K562 (cell line): ENCODE measurements around the gene C2CD4C. TPM values are rescaled to one million over a fixed set of nuclear protein-coding genes. Genes with fewer than 3 reads are reported as not detected.
"Not testable (repeated sequence)": the region's sequence is repeated elsewhere in the genome, so short reads cannot be mapped to it uniquely, and the experiment has no call there.

Experiments used
- ATAC-seq: fragments of 200-7000 bp; cut with Tn5 transposase; 3 replicates; pipeline ENCODE4 v1.9.1; 2020; ENCODE audit warnings: moderate library complexity
- BruUV-seq: library from RNA; stranded (reverse); fragments of 400-500 nt; replicated peaks from 2 replicates; lab custom pipeline; 2021; lab: Mats Ljungman, UMichigan
- CTCF ChIA-PET: fragments of 300-600 bp; formaldehyde crosslinking; extraction: SDS; loops from one replicate; lab custom pipeline; 2021; ENCODE audit warnings: low intra/inter-chr PET ratio; lab: Yijun Ruan, JAX
- POLR2A ChIA-PET: fragments of 300-600, 350-650 bp; sonication (Branson Sonifier 250); formaldehyde crosslinking; extraction: SDS; loops from one replicate; lab custom pipeline; 2021; ENCODE audit warnings: antibody characterized with exemption, inconsistent platforms; lab: Yijun Ruan, JAX
- DNase-seq, 4 experiments: peaks; one replicate each; pipeline versions ENCODE4 v3.0.0 to v3.0.0-alpha.2; 2011 to 2018; ENCODE audit warnings: low spot score in 3 of 4, mixed read lengths in 3 of 4; ENCODE audit errors: extremely low read depth in 1 of 4
- FAIRE-seq: peaks from 2 replicates; lab custom pipeline; 2011; peaks lifted over from hg19 to GRCh38; lab: Jason Lieb, UNC
- H2AFZ ChIP-seq: 2 replicates; pipeline ENCODE4 v1.6.0; 2011; ENCODE audit warnings: low read depth, low read length, control low read depth, inconsistent platforms
- H3K27ac ChIP-seq: fragments of 200-600 bp; 3 replicates; pipeline ENCODE4 v1.8.0; 2011; ENCODE audit warnings: low read depth, mild to moderate bottlenecking, control low read depth, inconsistent platforms, low read length, moderate library complexity, mixed read lengths; ENCODE audit errors: extremely low read depth
- H3K27me3 ChIP-seq, 2 experiments: fragments of 300-600 bp in 1 of 2; 2 replicates in 1 of 2; 3 replicates in 1 of 2; pipeline versions ENCODE4 v1.6.0 to v1.8.0; 2011; ENCODE audit warnings: inconsistent platforms in 2 of 2, low read length in 2 of 2, mild to moderate bottlenecking in 1 of 2, mixed read lengths in 1 of 2, moderate library complexity in 1 of 2; ENCODE audit not compliant: control insufficient read depth in 2 of 2, insufficient read depth in 2 of 2
- H3K36me3 ChIP-seq: fragments of 300-600 bp; 3 replicates; pipeline ENCODE4 v1.8.0; 2011; ENCODE audit warnings: mild to moderate bottlenecking, low read length, inconsistent platforms; ENCODE audit not compliant: control insufficient read depth, insufficient read depth
- H3K4me1 ChIP-seq, 2 experiments: fragments of 200-600 bp in 1 of 2; replicated peaks in 1 of 2; 2 replicates in 1 of 2; 3 replicates in 1 of 2; pipeline versions ENCODE4 v1.5.1 to v1.8.0; 2011; ENCODE audit warnings: inconsistent platforms in 2 of 2, low read length in 2 of 2, mild to moderate bottlenecking in 1 of 2, mixed read lengths in 1 of 2, moderate library complexity in 1 of 2; ENCODE audit not compliant: control insufficient read depth in 2 of 2, insufficient read depth in 2 of 2
- H3K4me2 ChIP-seq: 2 replicates; pipeline ENCODE4 v1.6.1; 2011; ENCODE audit warnings: low read length, control low read depth, inconsistent platforms, mixed read lengths; ENCODE audit not compliant: insufficient read depth
- H3K4me3 ChIP-seq: fragments of 200-600 bp; sonication (generic), shearing (Covaris generic); 2 replicates; pipeline ENCODE4 v1.5.1; 2016; ENCODE audit warnings: control low read depth, inconsistent platforms
- H3K79me2 ChIP-seq: fragments of 200-600 bp; 3 replicates; pipeline ENCODE4 v1.8.0; 2011; ENCODE audit warnings: low read length, inconsistent platforms; ENCODE audit not compliant: control insufficient read depth, insufficient read depth
- H3K9ac ChIP-seq, 2 experiments: 2 replicates each; pipeline versions ENCODE4 v1.6.0 to v1.6.1; 2011; ENCODE audit warnings: low read depth in 2 of 2, low read length in 2 of 2, control low read depth in 1 of 2, inconsistent platforms in 1 of 2, mild to moderate bottlenecking in 1 of 2, mixed read lengths in 1 of 2; ENCODE audit not compliant: insufficient read depth in 1 of 2
- H3K9me1 ChIP-seq: one replicate; pipeline ENCODE4 v1.6.0; 2011; ENCODE audit warnings: inconsistent platforms, mild to moderate bottlenecking, low read length, moderate library complexity; ENCODE audit not compliant: control insufficient read depth, insufficient read depth
- H3K9me3 ChIP-seq: replicated peaks from 2 replicates; pipeline ENCODE4 v1.5.1; 2011; ENCODE audit warnings: low read depth, low read length, inconsistent platforms; ENCODE audit not compliant: control insufficient read depth, insufficient read depth
- H4K20me1 ChIP-seq: replicated peaks from 2 replicates; pipeline ENCODE4 v1.6.1; 2011; ENCODE audit warnings: low read length, inconsistent platforms, mixed read lengths; ENCODE audit not compliant: control insufficient read depth, insufficient read depth
- WGBS: fragments of 100-300 bp; shearing (Covaris generic); methylation state at CpG from one replicate; pipeline ENCODE4 v1.1.6; 2016; ENCODE audit warnings: low coverage, mixed read lengths; ENCODE audit not compliant: insufficient coverage; ENCODE audit errors: missing lambda C conversion rate; 5-methylcytosine and 5-hydroxymethylcytosine counted together
- in situ Hi-C: fragments of 300-500 bp; cut with MboI; formaldehyde crosslinking; loops from 4 replicates; pipeline ENCODE4 v1.15.0; 2018; ENCODE audit warnings: inconsistent platforms, mixed read lengths
- intact Hi-C: fragments of 100-400 bp; cut with micrococcal nuclease; formaldehyde crosslinking; loops from 2 replicates; pipeline ENCODE4 v1.14.2; 2022
- polyA plus RNA-seq, 8 experiments: library from polyadenylated mRNA; depleted of rRNA in 4 of 8; stranded (reverse) in 5 of 8; unstranded in 3 of 8; fragments of >200 nt; fragmentation: Nextera tagmentation in 2 of 8; fragmentation: Illumina TruSeq in 1 of 8; extraction: Ambion mirVana in 2 of 8; extraction: Trizol in 1 of 8; gene quantifications; 2 replicates each; pipeline versions ENCODE4 v1.2.1 to v1.2.3, GENCODE V29; 2011 to 2014; ENCODE audit warnings: inconsistent platforms in 1 of 8, missing spikeins in 1 of 8
- small RNA-seq: library from RNA; depleted of rRNA; stranded (forward); fragments of <200 nt; gene quantifications from one replicate; pipeline ENCODE3, GENCODE V24; 2014
- total RNA-seq, 7 experiments: library from RNA; depleted of rRNA in 6 of 7; stranded (reverse); fragments of >200 nt in 6 of 7; fragmentation: Illumina TruSeq in 2 of 7; extraction: Trizol in 2 of 7; gene quantifications; 2 replicates each; pipeline versions ENCODE4 v1.2.1 to v1.2.3, GENCODE V29; 2011 to 2021; ENCODE audit warnings: low replicate concordance in 1 of 7

Gene C2CD4C
- total and polyA plus RNA-seq, 9 of the 15 experiments (the other 6 are each of a cell fraction or from before 2014, with no cell fraction given): 0.01 to 0.07 TPM; not detected in 7

DNA sequence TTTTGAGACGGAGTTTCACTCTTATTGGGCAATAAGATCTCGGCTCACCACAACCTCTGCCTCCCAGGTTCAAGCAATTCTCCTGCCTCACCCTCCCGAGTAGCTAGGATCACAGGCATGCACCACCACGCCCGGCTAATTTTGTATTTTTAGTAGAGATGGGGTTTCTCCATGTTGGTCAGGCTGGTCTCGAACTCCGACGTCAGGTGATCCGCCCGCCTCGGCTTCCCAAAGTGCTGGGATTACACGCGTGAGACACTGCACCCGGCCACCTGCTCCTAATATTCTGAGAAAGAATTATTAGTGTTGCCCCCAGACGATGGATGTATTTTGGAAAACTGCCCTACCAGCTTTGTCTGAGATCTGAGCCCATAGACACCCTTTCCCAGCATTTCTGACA, 53.4 kb downstream of the C2CD4C start:
- H3K4me1 ChIP-seq, CTCF ChIA-PET, FAIRE-seq, intact Hi-C loops, H3K4me2 ChIP-seq, H3K9ac ChIP-seq, H3K36me3 ChIP-seq, H2AFZ ChIP-seq, H3K4me3 ChIP-seq, H3K9me1 ChIP-seq, POLR2A ChIA-PET, ATAC-seq, BruUV-seq, H3K79me2 ChIP-seq, H4K20me1 ChIP-seq, DNase-seq, H3K27ac ChIP-seq, in situ Hi-C loops: not testable (repeated sequence)
- H3K9me3 ChIP-seq: peaks cover 11% of the 10 kb centered on the region; the same call in 1 of the 2 replicates
- WGBS: 3% methylated on average over 15 of the region's 15 CpGs
- H3K27me3 ChIP-seq: peaks cover 14 to 32% of the 10 kb centered on the region in 2 experiments; a peak in 4 of 5 replicates

Small RNAs within 50 kb of the gene (small RNA-seq; reads per million reads assigned to genes)
- 0.84 reads per million, percentile 51 among the genes with 10 or more reads in this experiment for gene RNA5SP462

Other genes starting within 250 kb of the C2CD4C start
Only the 7 nearest of the 11 such genes appear.
- gene PLPP2, start 117.7 kb downstream of the C2CD4C start, total RNA-seq (2014; rRNA removed): 3.1 and 4.0 TPM in 2 replicates
- 0.67 and 2.0 TPM in 2 replicates for gene PLPP2, start 117.7 kb downstream of the C2CD4C start, total RNA-seq (2014; rRNA removed; fragmentation: Illumina TruSeq; extraction: Trizol)
- gene PLPP2, start 117.7 kb downstream of the C2CD4C start, total RNA-seq (2015; rRNA removed; fragmentation: Illumina TruSeq; extraction: Trizol): 0.51 and 0.64 TPM in 2 replicates
- gene PLPP2, start 117.7 kb downstream of the C2CD4C start, total RNA-seq (2021): 3.9 and 4.4 TPM in 2 replicates
- gene PLPP2, start 117.7 kb downstream of the C2CD4C start, polyA plus RNA-seq (2011; rRNA removed): 1.1 and 2.5 TPM in 2 replicates
- gene PLPP2, start 117.7 kb downstream of the C2CD4C start, polyA plus RNA-seq (2014; fragmentation: Illumina TruSeq; extraction: Trizol): 3.1 and 3.4 TPM in 2 replicates
- under 1 TPM in 1 of 2 experiments, not detected in 1; 0.56 TPM for gene PLPP2, start 117.7 kb downstream of the C2CD4C start, polyA plus RNA-seq (2014; fragmentation: Nextera tagmentation; extraction: Ambion mirVana)
- gene PLPP2, start 117.7 kb downstream of the C2CD4C start, polyA plus RNA-seq (2014; rRNA removed): 2.0 and 2.2 TPM in 2 replicates
- gene MIER2, start 64.4 kb downstream of the C2CD4C start, total RNA-seq (2014; rRNA removed): 18.0 and 23.8 TPM in 2 replicates
- gene MIER2, start 64.4 kb downstream of the C2CD4C start, total RNA-seq (2014; rRNA removed; fragmentation: Illumina TruSeq; extraction: Trizol): 11.4 and 13.7 TPM in 2 replicates
- 15.2 and 15.6 TPM in 2 replicates for gene MIER2, start 64.4 kb downstream of the C2CD4C start, total RNA-seq (2015; rRNA removed; fragmentation: Illumina TruSeq; extraction: Trizol)
- 33.0 and 34.7 TPM in 2 replicates for gene MIER2, start 64.4 kb downstream of the C2CD4C start, total RNA-seq (2021)
- gene MIER2, start 64.4 kb downstream of the C2CD4C start, polyA plus RNA-seq (2011; rRNA removed): 13.0 and 17.2 TPM in 2 replicates
- 24.3 and 32.5 TPM in 2 replicates for gene MIER2, start 64.4 kb downstream of the C2CD4C start, polyA plus RNA-seq (2014; fragmentation: Illumina TruSeq; extraction: Trizol)
- gene MIER2, start 64.4 kb downstream of the C2CD4C start, polyA plus RNA-seq (2014; fragmentation: Nextera tagmentation; extraction: Ambion mirVana): under 1 TPM; 0.46 to 0.48 TPM
- 20.5 and 32.9 TPM in 2 replicates for gene MIER2, start 64.4 kb downstream of the C2CD4C start, polyA plus RNA-seq (2014; rRNA removed)
- gene SHC2, start 51.9 kb upstream of the C2CD4C start, total RNA-seq (2014; rRNA removed): 0.14 TPM in 1 of 2 replicates, not detected in the other
- gene SHC2, start 51.9 kb upstream of the C2CD4C start, total RNA-seq (2014; rRNA removed; fragmentation: Illumina TruSeq; extraction: Trizol): not detected in 2 replicates
- not detected in 2 replicates for gene SHC2, start 51.9 kb upstream of the C2CD4C start, total RNA-seq (2015; rRNA removed; fragmentation: Illumina TruSeq; extraction: Trizol)
- 0.16 and 0.20 TPM in 2 replicates for gene SHC2, start 51.9 kb upstream of the C2CD4C start, total RNA-seq (2021)
- 0.36 and 1.3 TPM in 2 replicates for gene SHC2, start 51.9 kb upstream of the C2CD4C start, polyA plus RNA-seq (2011; rRNA removed)
- gene SHC2, start 51.9 kb upstream of the C2CD4C start, polyA plus RNA-seq (2014; fragmentation: Illumina TruSeq; extraction: Trizol): not detected in 2 replicates
- not detected for gene SHC2, start 51.9 kb upstream of the C2CD4C start, polyA plus RNA-seq (2014; fragmentation: Nextera tagmentation; extraction: Ambion mirVana)
- gene SHC2, start 51.9 kb upstream of the C2CD4C start, polyA plus RNA-seq (2014; rRNA removed): 0.15 TPM in 1 of 2 replicates, not detected in the other
- gene MADCAM1, start 87.3 kb upstream of the C2CD4C start, total RNA-seq (2014; rRNA removed): 0.09 and 0.20 TPM in 2 replicates
- gene MADCAM1, start 87.3 kb upstream of the C2CD4C start, total RNA-seq (2014; rRNA removed; fragmentation: Illumina TruSeq; extraction: Trizol): not detected in 2 replicates
- gene MADCAM1, start 87.3 kb upstream of the C2CD4C start, total RNA-seq (2015; rRNA removed; fragmentation: Illumina TruSeq; extraction: Trizol): not detected in 2 replicates
- gene MADCAM1, start 87.3 kb upstream of the C2CD4C start, total RNA-seq (2021): 0.09 TPM in 1 of 2 replicates, not detected in the other
- gene MADCAM1, start 87.3 kb upstream of the C2CD4C start, polyA plus RNA-seq (2011; rRNA removed): 0.05 TPM in 1 of 2 replicates, not detected in the other
- gene MADCAM1, start 87.3 kb upstream of the C2CD4C start, polyA plus RNA-seq (2014; fragmentation: Illumina TruSeq; extraction: Trizol): not detected in 2 replicates
- not detected for gene MADCAM1, start 87.3 kb upstream of the C2CD4C start, polyA plus RNA-seq (2014; fragmentation: Nextera tagmentation; extraction: Ambion mirVana)
- 0.12 and 0.36 TPM in 2 replicates for gene MADCAM1, start 87.3 kb upstream of the C2CD4C start, polyA plus RNA-seq (2014; rRNA removed)
- gene TPGS1, start 98.3 kb upstream of the C2CD4C start, total RNA-seq (2014; rRNA removed): 22.6 and 31.6 TPM in 2 replicates
- gene TPGS1, start 98.3 kb upstream of the C2CD4C start, total RNA-seq (2014; rRNA removed; fragmentation: Illumina TruSeq; extraction: Trizol): 0.32 and 0.47 TPM in 2 replicates
- 1.2 and 2.3 TPM in 2 replicates for gene TPGS1, start 98.3 kb upstream of the C2CD4C start, total RNA-seq (2015; rRNA removed; fragmentation: Illumina TruSeq; extraction: Trizol)
- gene TPGS1, start 98.3 kb upstream of the C2CD4C start, total RNA-seq (2021): 13.0 and 15.5 TPM in 2 replicates
- gene TPGS1, start 98.3 kb upstream of the C2CD4C start, polyA plus RNA-seq (2011; rRNA removed): 0.93 and 1.2 TPM in 2 replicates
- 0.30 and 0.33 TPM in 2 replicates for gene TPGS1, start 98.3 kb upstream of the C2CD4C start, polyA plus RNA-seq (2014; fragmentation: Illumina TruSeq; extraction: Trizol)
- not detected for gene TPGS1, start 98.3 kb upstream of the C2CD4C start, polyA plus RNA-seq (2014; fragmentation: Nextera tagmentation; extraction: Ambion mirVana)
- 12.2 and 15.0 TPM in 2 replicates for gene TPGS1, start 98.3 kb upstream of the C2CD4C start, polyA plus RNA-seq (2014; rRNA removed)
- 203 and 207 TPM in 2 replicates for gene CDC34, start 122.6 kb upstream of the C2CD4C start, total RNA-seq (2014; rRNA removed)
- gene CDC34, start 122.6 kb upstream of the C2CD4C start, total RNA-seq (2014; rRNA removed; fragmentation: Illumina TruSeq; extraction: Trizol): 33.0 and 36.2 TPM in 2 replicates
- 65.5 and 75.7 TPM in 2 replicates for gene CDC34, start 122.6 kb upstream of the C2CD4C start, total RNA-seq (2015; rRNA removed; fragmentation: Illumina TruSeq; extraction: Trizol)
- gene CDC34, start 122.6 kb upstream of the C2CD4C start, total RNA-seq (2021): 125 and 130 TPM in 2 replicates
- 82.7 and 103 TPM in 2 replicates for gene CDC34, start 122.6 kb upstream of the C2CD4C start, polyA plus RNA-seq (2011; rRNA removed)
- 55.7 and 88.4 TPM in 2 replicates for gene CDC34, start 122.6 kb upstream of the C2CD4C start, polyA plus RNA-seq (2014; fragmentation: Illumina TruSeq; extraction: Trizol)
- gene CDC34, start 122.6 kb upstream of the C2CD4C start, polyA plus RNA-seq (2014; fragmentation: Nextera tagmentation; extraction: Ambion mirVana): 1 to 10 TPM in 1 of 2 experiments, under 1 TPM in 1; 0.80 to 1.0 TPM
- 125 and 142 TPM in 2 replicates for gene CDC34, start 122.6 kb upstream of the C2CD4C start, polyA plus RNA-seq (2014; rRNA removed)
- 2.3 and 2.6 TPM in 2 replicates for gene GZMM, start 134.9 kb upstream of the C2CD4C start, total RNA-seq (2014; rRNA removed)
- not detected in 2 replicates for gene GZMM, start 134.9 kb upstream of the C2CD4C start, total RNA-seq (2014; rRNA removed; fragmentation: Illumina TruSeq; extraction: Trizol)
- gene GZMM, start 134.9 kb upstream of the C2CD4C start, total RNA-seq (2015; rRNA removed; fragmentation: Illumina TruSeq; extraction: Trizol): 0.62 and 1.1 TPM in 2 replicates
- gene GZMM, start 134.9 kb upstream of the C2CD4C start, total RNA-seq (2021): 0.72 and 1.8 TPM in 2 replicates
- 0.70 and 0.97 TPM in 2 replicates for gene GZMM, start 134.9 kb upstream of the C2CD4C start, polyA plus RNA-seq (2011; rRNA removed)
- 0.61 TPM in 1 of 2 replicates, not detected in the other for gene GZMM, start 134.9 kb upstream of the C2CD4C start, polyA plus RNA-seq (2014; fragmentation: Illumina TruSeq; extraction: Trizol)
- gene GZMM, start 134.9 kb upstream of the C2CD4C start, polyA plus RNA-seq (2014; fragmentation: Nextera tagmentation; extraction: Ambion mirVana): under 1 TPM; 0.08 to 0.27 TPM
- 1.8 and 2.2 TPM in 2 replicates for gene GZMM, start 134.9 kb upstream of the C2CD4C start, polyA plus RNA-seq (2014; rRNA removed)